ENCODE measurements around the gene SCN2A.

The SCN2A gene

DNA sequence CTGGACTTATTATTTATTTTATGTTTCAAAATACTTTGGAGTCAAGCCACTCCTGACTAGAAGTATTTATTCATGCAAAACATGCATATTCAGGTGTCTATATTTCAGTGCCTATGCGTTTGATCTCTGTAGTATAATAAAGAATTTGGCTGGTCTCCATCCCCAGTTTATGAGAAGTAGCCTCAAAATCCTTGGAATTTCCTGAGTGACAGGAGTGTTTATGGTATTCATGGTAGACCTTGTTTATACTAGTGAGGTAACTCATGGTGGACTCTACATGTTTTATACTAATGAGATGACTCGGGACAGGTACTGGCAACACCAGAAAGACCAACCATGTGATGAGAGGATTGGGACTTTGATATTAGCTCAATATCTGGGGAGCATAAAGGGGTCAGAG is 186.3 kb downstream of the SCN2A start:
- no peak for TF ChIP-seq CTCF (IDR thresholded peaks at IDR 0.05; ENCODE audit: borderline replicate concordance, control extremely low read depth, extremely low read depth, insufficient read depth, missing control alignments)
- in situ Hi-C loops (cut with MboI; ENCODE audit: low sequenced_read_pairs, unreplicated experiment) = no loop called here
- DNase-seq (ENCODE audit: low spot score) = no peak

DNA sequence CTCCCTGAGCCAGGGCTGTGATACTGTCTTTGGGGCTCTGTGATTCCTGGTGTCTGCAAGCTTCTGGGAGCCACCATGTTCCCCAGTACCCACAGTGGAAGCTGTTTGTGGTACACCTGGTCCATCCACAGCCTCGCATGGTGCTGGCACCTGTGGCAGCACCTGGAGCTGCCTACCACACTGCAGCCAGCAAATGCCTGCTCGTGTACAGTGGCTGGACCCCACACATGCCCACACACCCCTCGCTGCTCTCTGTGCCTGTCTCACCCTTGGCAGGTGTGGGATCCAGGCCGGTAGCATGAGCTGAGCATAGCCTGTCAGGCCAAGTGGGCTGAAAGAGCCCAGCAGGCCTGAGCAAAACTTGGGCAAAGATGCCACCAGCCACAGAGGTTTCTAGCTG is 188.5 kb downstream of the SCN2A start:
- no peak for DNase-seq (ENCODE audit: low spot score)
- TF ChIP-seq CTCF (IDR thresholded peaks at IDR 0.05; ENCODE audit: borderline replicate concordance, control extremely low read depth, extremely low read depth, insufficient read depth, missing control alignments) = no peak
- in situ Hi-C loops (cut with MboI; ENCODE audit: low sequenced_read_pairs, unreplicated experiment) = no loop called here

DNA sequence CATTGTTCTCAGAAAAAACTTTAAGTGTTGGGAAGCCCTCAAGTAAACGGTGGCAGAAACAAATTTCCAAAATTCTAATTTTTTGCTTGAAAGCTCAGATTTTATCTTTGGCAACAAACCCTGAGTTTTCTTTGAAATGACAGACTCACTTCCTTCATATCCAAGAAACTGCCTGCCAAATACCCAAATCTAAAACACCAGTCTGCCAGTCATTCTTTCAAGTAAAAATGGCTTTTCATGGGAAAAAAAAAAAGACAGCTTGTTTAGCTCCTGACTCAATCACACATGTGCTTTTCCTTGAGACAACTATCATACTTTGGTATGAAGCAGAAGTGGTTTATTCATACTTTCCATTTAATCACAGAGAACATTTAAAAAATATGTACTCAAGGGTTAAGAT is 189.7 kb downstream of the SCN2A start:
- DNase-seq (ENCODE audit: low spot score) = no peak
- in situ Hi-C loops (cut with MboI; ENCODE audit: low sequenced_read_pairs, unreplicated experiment) = no loop called here
- no peak for TF ChIP-seq CTCF (IDR thresholded peaks at IDR 0.05; ENCODE audit: borderline replicate concordance, control extremely low read depth, extremely low read depth, insufficient read depth, missing control alignments)

GRCh38 chr2:165431014-165431413 is 191.8 kb downstream of the SCN2A start:
- in situ Hi-C loops (cut with MboI; ENCODE audit: low sequenced_read_pairs, unreplicated experiment) = no loop called here
- no peak for TF ChIP-seq CTCF (IDR thresholded peaks at IDR 0.05; ENCODE audit: borderline replicate concordance, control extremely low read depth, extremely low read depth, insufficient read depth, missing control alignments)
- DNase-seq (ENCODE audit: low spot score) = no peak

DNA sequence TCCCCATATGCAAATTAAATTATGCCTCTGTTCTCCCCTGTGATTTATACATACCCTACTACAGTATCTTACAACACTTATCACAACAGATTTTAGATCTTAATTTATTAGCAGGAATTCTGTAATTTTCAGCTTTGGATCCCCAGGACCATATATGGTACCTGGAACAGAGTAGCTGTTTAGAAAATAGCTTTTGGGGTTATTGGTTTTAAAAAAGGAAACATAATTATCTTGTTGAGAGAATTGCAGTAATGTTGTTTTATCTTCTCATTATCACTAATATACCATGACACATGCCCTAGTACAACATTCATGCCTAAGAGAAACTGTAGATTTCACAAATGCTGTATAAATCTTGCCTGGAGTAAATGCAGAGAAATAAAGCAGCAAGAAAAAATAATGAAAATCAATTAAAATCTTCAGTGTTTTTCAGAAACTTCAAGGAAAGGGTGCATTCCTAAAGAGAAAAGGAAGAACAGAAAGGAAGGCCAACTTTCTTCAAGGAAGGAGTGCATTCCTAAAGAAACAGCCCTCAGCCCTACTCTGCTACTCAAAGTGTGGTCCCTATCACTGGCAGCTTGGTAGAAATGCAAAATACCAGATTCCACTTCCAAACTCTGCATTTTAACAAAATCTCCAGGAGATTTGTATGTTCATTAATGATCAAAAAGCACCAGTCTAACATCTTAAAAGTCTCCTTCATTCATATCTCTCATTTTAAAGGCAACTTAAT is 193.2 kb downstream of the SCN2A start:
- DNase-seq (ENCODE audit: low spot score) = no peak
- TF ChIP-seq CTCF (IDR thresholded peaks at IDR 0.05; ENCODE audit: borderline replicate concordance, control extremely low read depth, extremely low read depth, insufficient read depth, missing control alignments) = no peak
- in situ Hi-C loops (cut with MboI; ENCODE audit: low sequenced_read_pairs, unreplicated experiment) = no loop called here

DNA sequence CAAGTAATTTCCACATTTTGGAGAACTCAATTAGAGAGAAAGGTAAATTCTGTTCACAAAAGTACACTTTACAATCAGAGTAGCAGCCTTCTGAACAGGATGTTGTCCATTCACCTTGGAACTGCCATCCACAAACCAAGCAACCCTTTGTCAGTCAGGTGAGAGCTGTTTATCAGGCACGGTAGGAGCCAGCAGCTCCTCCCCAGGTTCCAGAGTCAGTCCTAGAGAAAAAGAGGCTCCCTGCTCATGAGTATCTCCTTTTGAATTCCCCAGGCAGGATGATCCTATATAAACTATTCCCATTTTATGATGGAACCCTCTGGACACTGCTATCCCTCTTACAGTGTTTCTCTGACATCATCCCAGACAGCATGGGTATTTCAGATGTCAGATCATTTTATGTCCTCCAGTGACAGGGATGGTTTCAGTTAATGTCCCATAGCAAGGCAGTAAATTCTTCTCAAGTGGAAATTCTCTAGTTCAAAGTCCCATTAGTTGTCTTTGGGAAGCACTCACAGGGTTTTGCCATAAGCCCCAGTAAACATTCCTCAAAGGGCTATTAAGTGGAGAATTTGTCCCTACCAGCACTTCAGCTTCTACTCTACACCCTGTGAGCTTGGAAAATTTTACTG is 195.8 kb downstream of the SCN2A start:
- TF ChIP-seq CTCF (IDR thresholded peaks at IDR 0.05; ENCODE audit: borderline replicate concordance, control extremely low read depth, extremely low read depth, insufficient read depth, missing control alignments) = no peak
- in situ Hi-C loops (cut with MboI; ENCODE audit: low sequenced_read_pairs, unreplicated experiment) = no loop called here
- DNase-seq (ENCODE audit: low spot score) = no peak
